Effector memory CD4-positive, alpha-beta T cell (primary cell): ENCODE data around the gene OOSP2.

Experiments used
- DNase-seq, 3 donors: peaks; one replicate each; pipeline ENCODE4 v3.0.0-alpha.2; 2020
- H3K27ac ChIP-seq: 2 replicates; pipeline ENCODE4 v1.7.0; 2013; ENCODE audit warnings: mild to moderate bottlenecking, low read length, moderate library complexity; ENCODE audit not compliant: insufficient read depth, poor library complexity, severe bottlenecking
- H3K27me3 ChIP-seq: replicated peaks from 2 replicates; pipeline ENCODE4 v1.7.0; 2013; ENCODE audit warnings: mild to moderate bottlenecking, low read length; ENCODE audit not compliant: insufficient read depth, control insufficient read depth, poor library complexity, severe bottlenecking
- H3K36me3 ChIP-seq: 2 replicates; pipeline ENCODE4 v1.7.0; 2013; ENCODE audit warnings: mild to moderate bottlenecking, low read length, moderate library complexity; ENCODE audit not compliant: control insufficient read depth, insufficient read depth
- H3K4me1 ChIP-seq: 2 replicates; pipeline ENCODE4 v1.7.0; 2013; ENCODE audit warnings: low read length, mild to moderate bottlenecking; ENCODE audit not compliant: control insufficient read depth, insufficient read depth, poor library complexity, severe bottlenecking
- H3K4me3 ChIP-seq: 2 replicates; pipeline ENCODE4 v1.7.0; 2013; ENCODE audit warnings: low read length, low read depth, mild to moderate bottlenecking; ENCODE audit not compliant: insufficient read depth, poor library complexity, severe bottlenecking
- H3K9me3 ChIP-seq: 2 replicates; pipeline ENCODE4 v1.7.0; 2013; ENCODE audit warnings: mild to moderate bottlenecking, low read length, moderate library complexity; ENCODE audit not compliant: control insufficient read depth

OOSP2 gene

GRCh38 chr11:60077216-60077817 lies 37.1 kb downstream of the OOSP2 start:
- H3K4me1 ChIP-seq: no peaks in the 10 kb centered on the region
- no peak for DNase-seq
- no peaks in the 10 kb centered on the region for H3K36me3 ChIP-seq
- H3K27me3 ChIP-seq: no peaks in the 10 kb centered on the region
- no peak overlapping the region for H3K27ac ChIP-seq
- H3K4me3 ChIP-seq: no peak overlapping the region
- no peaks in the 10 kb centered on the region for H3K9me3 ChIP-seq

- no peaks in the 10 kb centered on the region for H3K27me3 ChIP-seq
- DNase-seq: no peak
- H3K9me3 ChIP-seq: no peaks in the 10 kb centered on the region
- no peak overlapping the region for H3K4me3 ChIP-seq
- no peak overlapping the region for H3K27ac ChIP-seq
- H3K36me3 ChIP-seq: no peaks in the 10 kb centered on the region
- no peaks in the 10 kb centered on the region for H3K4me1 ChIP-seq
Measured at GRCh38 chr11:60077981-60078380, 37.8 kb downstream of the OOSP2 start.

- no peak for DNase-seq
- H3K36me3 ChIP-seq: no peaks in the 10 kb centered on the region
- H3K4me3 ChIP-seq: no peak overlapping the region
- no peaks in the 10 kb centered on the region for H3K9me3 ChIP-seq
- no peaks in the 10 kb centered on the region for H3K27me3 ChIP-seq
- H3K4me1 ChIP-seq: no peaks in the 10 kb centered on the region
- H3K27ac ChIP-seq: no peak overlapping the region
Measured at GRCh38 chr11:60078745-60079144, 38.5 kb downstream of the OOSP2 start.

GRCh38 chr11:60080535-60080934 lies 40.3 kb downstream of the OOSP2 start:
- Histone ChIP-seq H3K27ac (no peak overlapping the region), H3K27me3 (no peaks in the 10 kb centered on the region), H3K4me1 (no peaks in the 10 kb centered on the region), H3K4me3 (no peak overlapping the region), H3K9me3 (no peaks in the 10 kb centered on the region), H3K36me3 (no peaks in the 10 kb centered on the region)
- DNase-seq: no peak

- Histone ChIP-seq H3K9me3 (no peaks in the 10 kb centered on the region), H3K36me3 (no peaks in the 10 kb centered on the region), H3K4me3 (no peak overlapping the region), H3K27me3 (no peaks in the 10 kb centered on the region), H3K27ac (no peak overlapping the region), H3K4me1 (no peaks in the 10 kb centered on the region)
- no peak for DNase-seq
Measured at GRCh38 chr11:60084631-60085273, 44.5 kb downstream of the OOSP2 start.

- Histone ChIP-seq H3K27me3 (no peaks in the 10 kb centered on the region), H3K4me1 (no peaks in the 10 kb centered on the region)
- no peak for DNase-seq
Measured at GRCh38 chr11:60085909-60086308, 45.7 kb downstream of the OOSP2 start.

GRCh38 chr11:60087239-60087638 lies 47.0 kb downstream of the OOSP2 start:
- H3K4me1 ChIP-seq: no peaks in the 10 kb centered on the region
- no peak for DNase-seq
- H3K27ac ChIP-seq: no peak overlapping the region
- no peak overlapping the region for H3K4me3 ChIP-seq
- no peaks in the 10 kb centered on the region for H3K27me3 ChIP-seq
- H3K36me3 ChIP-seq: no peaks in the 10 kb centered on the region
- H3K9me3 ChIP-seq: no peaks in the 10 kb centered on the region

More at GRCh38 chr11:60085909-60086308, 45.7 kb downstream of the OOSP2 start:
- H3K4me3 ChIP-seq: no peak overlapping the region
- no peak overlapping the region for H3K27ac ChIP-seq
- H3K36me3 ChIP-seq: no peaks in the 10 kb centered on the region
- no peaks in the 10 kb centered on the region for H3K9me3 ChIP-seq

GRCh38 chr11:60088364-60088763 lies 48.2 kb downstream of the OOSP2 start, which contains the start of gene MS4A2:
TSS of gene MS4A2 (plus strand) at chr11:60088664. CDS start at chr11:60088766, 102 bp downstream.
- H3K4me3 ChIP-seq: no peak within 1 kb of the TSS
- no peaks in the 10 kb centered on the region for H3K9me3 ChIP-seq
- no peak for DNase-seq
- no peak within 1 kb of the TSS for H3K27ac ChIP-seq
- H3K4me1 ChIP-seq: no peaks in the 10 kb centered on the region
- no peaks in the 10 kb centered on the region for H3K36me3 ChIP-seq
- H3K27me3 ChIP-seq: no peaks in the 10 kb centered on the region

- DNase-seq: no peak
- Histone ChIP-seq H3K4me1 (no peaks in the 10 kb centered on the region), H3K27ac (no peak overlapping the region), H3K36me3 (no peaks in the 10 kb centered on the region), H3K27me3 (no peaks in the 10 kb centered on the region), H3K4me3 (no peak overlapping the region), H3K9me3 (no peaks in the 10 kb centered on the region)
Measured at GRCh38 chr11:60095477-60096120, 55.4 kb downstream of the OOSP2 start.

- DNase-seq: no peak
- H3K27ac ChIP-seq: no peak overlapping the region
Measured at GRCh38 chr11:60097189-60097588, 57.0 kb downstream of the OOSP2 start.

More at GRCh38 chr11:60097189-60097588, 57.0 kb downstream of the OOSP2 start:
- Histone ChIP-seq H3K9me3 (no peaks in the 10 kb centered on the region), H3K36me3 (no peaks in the 10 kb centered on the region), H3K4me1 (no peaks in the 10 kb centered on the region), H3K4me3 (no peak overlapping the region), H3K27me3 (no peaks in the 10 kb centered on the region)
